Measurements from ENCODE around the gene MCL1.

The MCL1 gene

GRCh38 chr1:150534002-150534401, 45.4 kb downstream of the MCL1 start:
- no peak overlapping the region for H3K4me3 Mint-ChIP-seq
- DNase-seq: no peak
- no peak overlapping the region for H3K27ac Mint-ChIP-seq
- peaks cover 3% of the 10 kb centered on the region for H3K4me1 Mint-ChIP-seq (ENCODE audit: low read depth)
- no peaks in the 10 kb centered on the region for H3K27me3 Mint-ChIP-seq
- no peaks in the 10 kb centered on the region for H3K36me3 Mint-ChIP-seq (ENCODE audit: low read depth)
- H3K9me3 Mint-ChIP-seq: no peaks in the 10 kb centered on the region

GRCh38 chr1:150532860-150533259, 46.5 kb downstream of the MCL1 start:
- Mint-ChIP-seq H3K9me3 (no peaks in the 10 kb centered on the region), H3K36me3 (ENCODE audit: low read depth) (no peaks in the 10 kb centered on the region), H3K4me3 (no peak overlapping the region), H3K4me1 (ENCODE audit: low read depth) (peaks cover 3% of the 10 kb centered on the region), H3K27me3 (no peaks in the 10 kb centered on the region), H3K27ac (no peak overlapping the region)
- DNase-seq: no peak

GRCh38 chr1:150530491-150531159, 48.8 kb downstream of the MCL1 start:
- no peak for DNase-seq
- Mint-ChIP-seq H3K27ac (no peak overlapping the region), H3K9me3 (no peaks in the 10 kb centered on the region), H3K4me3 (no peak overlapping the region), H3K4me1 (ENCODE audit: low read depth) (peaks cover 3% of the 10 kb centered on the region), H3K36me3 (ENCODE audit: low read depth) (no peaks in the 10 kb centered on the region), H3K27me3 (no peaks in the 10 kb centered on the region)

- H3K9me3 Mint-ChIP-seq: no peaks in the 10 kb centered on the region
- H3K27me3 Mint-ChIP-seq: no peaks in the 10 kb centered on the region
- H3K4me3 Mint-ChIP-seq: no peak overlapping the region
- no peak overlapping the region for H3K27ac Mint-ChIP-seq
- H3K36me3 Mint-ChIP-seq (ENCODE audit: low read depth): no peaks in the 10 kb centered on the region
- DNase-seq: no peak
- peaks cover 3% of the 10 kb centered on the region for H3K4me1 Mint-ChIP-seq (ENCODE audit: low read depth)
Measured at GRCh38 chr1:150529017-150529416, 50.4 kb downstream of the MCL1 start.

- Mint-ChIP-seq H3K4me1 (ENCODE audit: low read depth) (peaks cover 3% of the 10 kb centered on the region), H3K36me3 (ENCODE audit: low read depth) (no peaks in the 10 kb centered on the region), H3K4me3 (no peak overlapping the region), H3K9me3 (no peaks in the 10 kb centered on the region), H3K27ac (no peak overlapping the region), H3K27me3 (no peaks in the 10 kb centered on the region)
- no peak for DNase-seq
Measured at GRCh38 chr1:150528196-150528595, 51.2 kb downstream of the MCL1 start.

GRCh38 chr1:150525348-150525747, 54.1 kb downstream of the MCL1 start:
- Mint-ChIP-seq H3K4me3 (no peak overlapping the region), H3K27ac (no peak overlapping the region), H3K4me1 (ENCODE audit: low read depth) (peaks cover 2% of the 10 kb centered on the region), H3K36me3 (ENCODE audit: low read depth) (no peaks in the 10 kb centered on the region), H3K9me3 (no peaks in the 10 kb centered on the region), H3K27me3 (no peaks in the 10 kb centered on the region)
- no peak for DNase-seq

Measured in activated T-cell treated with anti-CD3 and anti-CD28 coated beads, Interleukin-2, amount 50 U/mL, for 24 hours (primary cell).